ENCODE measurements around the gene NTSR1. TPM values are rescaled to one million over a fixed set of nuclear protein-coding genes. Genes with fewer than 3 reads are reported as not detected.

The NTSR1 gene
- total RNA-seq, 1 experiment from 2014 or later = 7.8 TPM

GRCh38 chr20:62743777-62744317, 35.2 kb downstream of the NTSR1 start:
- no TSS peak for BruUV-seq (replicated peaks)
- Histone ChIP-seq H3K9me3 (ENCODE audit: low read length) (no peaks in the 10 kb centered on the region), H3K4me1 (ENCODE audit: insufficient read depth, low read length) (peaks cover 25% of the 10 kb centered on the region), H3K36me3 (ENCODE audit: low read depth, low read length) (no peaks in the 10 kb centered on the region), H2AFZ (ENCODE audit: low read length) (no peak overlapping the region), H3K27me3 (ENCODE audit: low read length) (no peaks in the 10 kb centered on the region), H3K4me3 (ENCODE audit: low read length) (no peak overlapping the region), H4K20me1 (ENCODE audit: low read length) (no peaks in the 10 kb centered on the region), H3F3A (ENCODE audit: low read length, unreplicated experiment) (peaks cover 5% of the 10 kb centered on the region), H3K27ac (ENCODE audit: low read length) (no peak overlapping the region), H3K79me2 (ENCODE audit: low read length) (no peaks in the 10 kb centered on the region), H3K9me2 (replicated peaks; ENCODE audit: low read length) (no peaks in the 10 kb centered on the region), H3K9ac (ENCODE audit: low read length) (no peak overlapping the region), H3K4me2 (ENCODE audit: low read length) (no peak overlapping the region)
- ATAC-seq (no peak), DNase-seq (no peak)
- ChIA-PET CTCF (interaction anchor here (0.6 kb wide), 1 partner anchor 46 kb away, joined by 3 read pairs; no protein-coding TSS in a partner anchor), POLR2A (ENCODE audit: unreplicated experiment) (no interaction called here)
- intact Hi-C loops (cut with micrococcal nuclease) = no loop called here
- TF ChIP-seq EZH2 (IDR thresholded peaks at IDR 0.05; ENCODE audit: low read length, unreplicated experiment) = no peak
- no peak for TF ChIP-seq EZH2phosphoT487 (IDR thresholded peaks at IDR 0.05; ENCODE audit: borderline replicate concordance, low read length)
- TF ChIP-seq, protein P1, sequence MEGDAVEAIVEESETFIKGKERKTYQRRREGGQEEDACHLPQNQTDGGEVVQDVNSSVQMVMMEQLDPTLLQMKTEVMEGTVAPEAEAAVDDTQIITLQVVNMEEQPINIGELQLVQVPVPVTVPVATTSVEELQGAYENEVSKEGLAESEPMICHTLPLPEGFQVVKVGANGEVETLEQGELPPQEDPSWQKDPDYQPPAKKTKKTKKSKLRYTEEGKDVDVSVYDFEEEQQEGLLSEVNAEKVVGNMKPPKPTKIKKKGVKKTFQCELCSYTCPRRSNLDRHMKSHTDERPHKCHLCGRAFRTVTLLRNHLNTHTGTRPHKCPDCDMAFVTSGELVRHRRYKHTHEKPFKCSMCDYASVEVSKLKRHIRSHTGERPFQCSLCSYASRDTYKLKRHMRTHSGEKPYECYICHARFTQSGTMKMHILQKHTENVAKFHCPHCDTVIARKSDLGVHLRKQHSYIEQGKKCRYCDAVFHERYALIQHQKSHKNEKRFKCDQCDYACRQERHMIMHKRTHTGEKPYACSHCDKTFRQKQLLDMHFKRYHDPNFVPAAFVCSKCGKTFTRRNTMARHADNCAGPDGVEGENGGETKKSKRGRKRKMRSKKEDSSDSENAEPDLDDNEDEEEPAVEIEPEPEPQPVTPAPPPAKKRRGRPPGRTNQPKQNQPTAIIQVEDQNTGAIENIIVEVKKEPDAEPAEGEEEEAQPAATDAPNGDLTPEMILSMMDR (conservative IDR thresholded peaks at IDR 0.05; ENCODE audit: low read depth, low read length) = no peak

- TF ChIP-seq, protein P1 (conservative IDR thresholded peaks at IDR 0.05; ENCODE audit: low read depth, low read length) = no peak
- TF ChIP-seq EZH2 (IDR thresholded peaks at IDR 0.05; ENCODE audit: low read length, unreplicated experiment) (no peak), EZH2phosphoT487 (IDR thresholded peaks at IDR 0.05; ENCODE audit: borderline replicate concordance, low read length) (no peak)
- Histone ChIP-seq H3K9me2 (replicated peaks; ENCODE audit: low read length) (no peaks in the 10 kb centered on the region), H3K4me1 (ENCODE audit: insufficient read depth, low read length) (peaks cover 16% of the 10 kb centered on the region), H3K4me3 (ENCODE audit: low read length) (no peak overlapping the region), H3K27me3 (ENCODE audit: low read length) (no peaks in the 10 kb centered on the region), H4K20me1 (ENCODE audit: low read length) (no peaks in the 10 kb centered on the region), H3K27ac (ENCODE audit: low read length) (no peak overlapping the region), H3K4me2 (ENCODE audit: low read length) (no peak overlapping the region), H3K9ac (ENCODE audit: low read length) (no peak overlapping the region), H3K9me3 (ENCODE audit: low read length) (no peaks in the 10 kb centered on the region), H3K79me2 (ENCODE audit: low read length) (no peaks in the 10 kb centered on the region), H2AFZ (ENCODE audit: low read length) (no peak overlapping the region), H3K36me3 (ENCODE audit: low read depth, low read length) (no peaks in the 10 kb centered on the region), H3F3A (ENCODE audit: low read length, unreplicated experiment) (peaks cover 3% of the 10 kb centered on the region)
- BruUV-seq (replicated peaks) = no TSS peak
- ATAC-seq (no peak), DNase-seq (no peak)
- ChIA-PET POLR2A (ENCODE audit: unreplicated experiment) (no interaction called here), CTCF (no interaction called here)
- intact Hi-C loops (cut with micrococcal nuclease) = no loop called here
These were observed 36.1 kb downstream of the NTSR1 start for GRCh38 chr20:62744741-62745191.

- POLR2A ChIA-PET (ENCODE audit: unreplicated experiment) = no interaction called here
- Histone ChIP-seq H3K36me3 (ENCODE audit: low read depth, low read length) (no peaks in the 10 kb centered on the region), H3K79me2 (ENCODE audit: low read length) (no peaks in the 10 kb centered on the region), H3F3A (ENCODE audit: low read length, unreplicated experiment) (no peaks in the 10 kb centered on the region), H3K27ac (ENCODE audit: low read length) (no peak overlapping the region), H3K4me2 (ENCODE audit: low read length) (no peak overlapping the region), H4K20me1 (ENCODE audit: low read length) (no peaks in the 10 kb centered on the region), H2AFZ (ENCODE audit: low read length) (no peak overlapping the region), H3K4me1 (ENCODE audit: insufficient read depth, low read length) (peaks cover 12% of the 10 kb centered on the region), H3K4me3 (ENCODE audit: low read length) (no peak overlapping the region), H3K9me3 (ENCODE audit: low read length) (no peaks in the 10 kb centered on the region), H3K9me2 (replicated peaks; ENCODE audit: low read length) (no peaks in the 10 kb centered on the region), H3K9ac (ENCODE audit: low read length) (no peak overlapping the region), H3K27me3 (ENCODE audit: low read length) (no peaks in the 10 kb centered on the region)
- intact Hi-C loops (cut with micrococcal nuclease) = no loop called here
- ATAC-seq (no peak), DNase-seq (no peak)
- CTCF ChIA-PET = no interaction called here
- no TSS peak for BruUV-seq (replicated peaks)
- no peak for TF ChIP-seq EZH2 (IDR thresholded peaks at IDR 0.05; ENCODE audit: low read length, unreplicated experiment)
- TF ChIP-seq, protein P1 (conservative IDR thresholded peaks at IDR 0.05; ENCODE audit: low read depth, low read length) = no peak
- TF ChIP-seq EZH2phosphoT487 (IDR thresholded peaks at IDR 0.05; ENCODE audit: borderline replicate concordance, low read length) = no peak
These were observed 36.8 kb downstream of the NTSR1 start for GRCh38 chr20:62745279-62745951.
